ENCODE results near the gene COX4I2.

- no peak for TF ChIP-seq USF2 (CRISPR knock-in tag; IDR thresholded peaks at IDR 0.05)
- TF ChIP-seq ATF1 (CRISPR knock-in tag; IDR thresholded peaks at IDR 0.05): no peak
- TF ChIP-seq ZBTB21 (CRISPR knock-in tag; IDR thresholded peaks at IDR 0.05; ENCODE audit: borderline replicate concordance): no peak
- no peak for TF ChIP-seq RELA (CRISPR knock-in tag; IDR thresholded peaks at IDR 0.05; ENCODE audit: borderline replicate concordance)
- TF ChIP-seq CBFB (CRISPR knock-in tag; IDR thresholded peaks at IDR 0.05; ENCODE audit: low read depth): no peak
- TF ChIP-seq CTCF (IDR thresholded peaks at IDR 0.05): no peak
- TF ChIP-seq FOXK1 (CRISPR knock-in tag; IDR thresholded peaks at IDR 0.05): no peak
- TF ChIP-seq MLX (CRISPR knock-in tag; IDR thresholded peaks at IDR 0.05): no peak
Measured at GRCh38 chr20:31690124-31690666, 52.5 kb downstream of the COX4I2 start.
